ENCODE data around the gene C3orf49.

DNA sequence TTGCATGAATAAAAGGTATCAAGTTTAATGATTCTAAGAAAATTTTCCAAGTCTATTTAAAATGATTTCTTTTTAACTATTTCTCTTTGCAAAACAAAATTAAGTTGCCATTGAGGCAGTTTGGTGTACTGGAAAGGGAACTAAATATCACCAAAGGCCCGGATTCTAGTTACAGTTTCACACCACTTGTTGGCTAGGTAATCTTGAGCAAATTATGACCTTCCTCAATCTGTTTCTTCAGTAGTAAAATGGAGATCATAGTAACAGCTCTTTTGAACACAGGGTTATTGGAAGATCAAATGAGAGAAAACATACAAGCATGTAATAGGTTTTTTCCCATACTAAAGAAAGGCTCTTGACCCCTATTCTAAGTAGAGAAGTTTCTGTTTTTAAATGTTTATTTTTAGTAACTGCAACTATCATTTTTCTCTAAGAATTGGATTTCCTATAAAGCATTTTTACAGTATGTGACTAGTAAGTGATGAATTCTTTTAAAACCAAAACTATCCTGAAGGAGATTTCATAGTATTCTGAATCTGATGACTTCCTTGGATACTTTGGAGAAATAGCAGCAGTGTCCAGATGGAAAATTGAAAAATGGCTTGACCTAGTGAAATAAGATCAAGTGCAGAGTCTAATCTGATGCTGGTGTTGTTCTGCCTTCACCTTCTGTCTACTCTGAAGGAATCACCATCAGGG is 77.4 kb downstream of the C3orf49 start:
- TF ChIP-seq TEAD4 (IDR thresholded peaks at IDR 0.05), result no peak
- no peak for TF ChIP-seq TAF1 (IDR thresholded peaks at IDR 0.05; ENCODE audit: low read depth)
- no peak for TF ChIP-seq FOXM1 (IDR thresholded peaks at IDR 0.05; ENCODE audit: borderline replicate concordance, low read depth)
- TF ChIP-seq, protein P1, sequence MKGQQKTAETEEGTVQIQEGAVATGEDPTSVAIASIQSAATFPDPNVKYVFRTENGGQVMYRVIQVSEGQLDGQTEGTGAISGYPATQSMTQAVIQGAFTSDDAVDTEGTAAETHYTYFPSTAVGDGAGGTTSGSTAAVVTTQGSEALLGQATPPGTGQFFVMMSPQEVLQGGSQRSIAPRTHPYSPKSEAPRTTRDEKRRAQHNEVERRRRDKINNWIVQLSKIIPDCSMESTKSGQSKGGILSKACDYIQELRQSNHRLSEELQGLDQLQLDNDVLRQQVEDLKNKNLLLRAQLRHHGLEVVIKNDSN (IDR thresholded peaks at IDR 0.05), result no peak
- no peak for TF ChIP-seq EGR1 (IDR thresholded peaks at IDR 0.05)
- TF ChIP-seq, protein P2, sequence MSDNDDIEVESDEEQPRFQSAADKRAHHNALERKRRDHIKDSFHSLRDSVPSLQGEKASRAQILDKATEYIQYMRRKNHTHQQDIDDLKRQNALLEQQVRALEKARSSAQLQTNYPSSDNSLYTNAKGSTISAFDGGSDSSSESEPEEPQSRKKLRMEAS (IDR thresholded peaks at IDR 0.05), result no peak
- TF ChIP-seq CREB1 (IDR thresholded peaks at IDR 0.05; ENCODE audit: low read depth), result no peak

Measured in Ishikawa (cell line).